Myocyte (in vitro differentiated cells): ENCODE data around the gene TMEM62. TPM values are rescaled to one million over a fixed set of nuclear protein-coding genes. Genes with fewer than 3 reads are reported as not detected.

Source experiments
- DNase-seq: peaks from one replicate; pipeline ENCODE4 v3.0.0-alpha.2; 2012; ENCODE audit warnings: low read depth
- polyA plus RNA-seq: library from polyadenylated mRNA; unstranded; fragments of >200 nt; gene quantifications from one replicate; pipeline ENCODE4 v1.2.1, GENCODE V29; 2012; ENCODE audit warnings: missing spikeins
- total RNA-seq: library from RNA; depleted of rRNA; stranded (reverse); fragments of >200 nt; gene quantifications from 2 replicates; pipeline ENCODE4 v1.2.3, GENCODE V29; 2014

The TMEM62 gene
- total RNA-seq = 9.8 and 13.1 TPM in 2 replicates
- 6.5 TPM for polyA plus RNA-seq

DNA sequence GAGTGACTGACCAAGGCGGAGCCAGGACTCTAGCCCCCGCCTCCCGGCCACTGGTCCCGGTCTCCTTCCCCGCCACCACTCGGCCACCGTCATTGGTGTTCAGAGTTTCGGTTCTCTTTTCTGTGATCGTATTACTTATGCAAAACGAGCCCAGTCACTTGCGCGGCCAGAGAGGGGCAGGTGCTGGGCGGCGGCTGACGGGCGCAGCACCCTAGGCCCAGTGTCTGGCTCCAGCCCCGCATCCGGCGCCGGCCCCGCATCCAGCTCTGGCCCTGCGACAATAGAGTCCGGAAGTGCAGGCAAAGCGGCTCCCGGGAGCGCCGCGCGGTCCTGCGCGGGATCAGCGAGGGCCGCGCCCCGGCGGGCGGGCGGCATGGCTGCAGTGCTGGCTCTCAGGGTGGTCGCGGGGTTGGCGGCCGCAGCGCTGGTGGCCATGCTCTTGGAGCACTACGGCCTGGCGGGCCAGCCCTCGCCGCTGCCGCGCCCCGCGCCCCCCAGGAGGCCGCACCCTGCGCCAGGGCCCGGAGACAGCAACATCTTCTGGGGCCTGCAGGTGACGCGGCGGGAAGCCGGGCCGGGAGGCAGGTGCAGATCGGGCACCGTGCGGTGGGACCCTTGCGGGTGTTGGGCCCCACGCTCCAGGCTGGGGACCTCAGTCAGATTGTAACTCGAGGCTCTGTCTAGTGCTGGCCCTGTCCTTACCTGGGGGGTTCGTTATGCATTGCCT is at the start of gene TMEM62:
Gene TMEM62 (plus strand): TSS at position 157 of the 727 bp plus-strand sequence. CDS start 217 bp downstream, at position 374.
- DNase-seq = peak; percentile 83

DNA sequence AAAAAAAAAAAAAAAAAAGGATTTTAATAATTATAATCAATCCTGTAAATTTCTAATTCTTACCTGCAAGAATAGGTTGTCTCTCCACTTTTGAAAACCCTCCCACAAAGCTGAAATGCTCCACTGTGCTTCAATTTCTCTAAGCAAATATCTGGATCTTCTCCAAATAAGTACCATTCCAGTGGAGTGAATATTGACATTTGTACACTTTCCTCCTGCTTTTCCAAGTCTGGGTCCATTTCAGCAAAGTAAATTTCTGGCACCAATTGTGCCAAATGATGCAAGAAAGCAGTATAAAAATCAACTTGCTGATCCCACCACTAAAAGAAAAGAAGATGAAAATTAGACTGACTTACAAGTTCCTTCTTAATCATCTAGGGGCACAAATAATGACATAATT is 47.5 kb upstream of the TMEM62 start:
- DNase-seq = no peak

DNA sequence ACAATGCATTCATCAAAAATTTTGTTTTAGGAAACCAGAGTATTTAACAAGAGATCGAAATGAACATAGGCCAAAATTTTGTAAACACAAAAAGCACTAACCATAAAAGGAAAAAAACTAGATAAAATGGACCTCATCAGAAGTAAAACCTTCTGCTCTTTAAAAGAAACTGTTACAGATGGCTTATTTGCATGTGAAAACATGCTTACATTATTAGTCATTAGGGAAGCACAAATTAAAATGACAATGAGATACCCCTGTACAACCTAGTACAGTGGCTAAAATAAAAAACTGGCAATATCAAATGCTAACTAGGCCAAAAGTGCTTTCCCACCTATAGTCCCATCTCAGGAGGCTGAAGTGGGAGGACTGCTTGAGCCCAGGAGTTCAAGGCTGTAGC is 46.8 kb upstream of the TMEM62 start:
- DNase-seq = no peak

DNA sequence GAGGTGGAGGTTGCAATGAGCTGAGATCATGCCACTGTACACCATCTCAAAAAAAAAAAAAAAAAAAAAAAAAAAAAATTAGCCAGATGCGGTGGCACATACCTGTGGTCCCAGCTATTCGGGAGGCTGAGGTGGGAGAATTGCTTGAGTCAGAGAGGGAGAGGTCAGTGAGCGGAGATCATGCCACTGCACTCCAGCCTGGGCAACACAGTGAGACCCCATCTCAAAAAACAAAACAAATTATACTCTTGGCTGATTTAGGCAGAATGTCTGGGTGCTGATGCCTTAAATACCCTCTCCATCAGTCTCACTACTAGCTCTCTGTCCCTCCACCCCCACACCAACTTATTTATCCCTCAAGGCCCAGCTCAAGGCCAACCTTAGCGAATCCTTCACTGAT is 41.5 kb upstream of the TMEM62 start:
- no peak for DNase-seq

DNA sequence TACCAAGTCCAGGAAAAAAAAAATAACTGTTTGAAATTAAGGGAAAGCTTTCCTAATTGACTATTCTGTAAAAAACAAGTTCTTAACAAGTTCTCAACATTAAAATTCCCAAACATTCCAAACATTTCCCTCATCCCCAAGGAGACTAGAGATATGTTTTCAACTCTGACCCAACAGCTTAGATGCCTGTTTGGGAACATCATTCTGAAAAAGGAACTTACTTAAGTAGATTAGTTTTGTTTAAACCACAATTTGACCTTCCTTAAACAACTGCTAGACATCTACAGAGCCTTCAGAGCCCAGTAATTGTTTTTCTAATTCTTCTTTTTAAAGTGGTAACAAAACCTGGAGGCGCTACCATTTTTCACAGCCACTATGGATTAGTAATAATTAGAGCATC is 40.4 kb upstream of the TMEM62 start:
- peak; percentile 72 for DNase-seq

DNA sequence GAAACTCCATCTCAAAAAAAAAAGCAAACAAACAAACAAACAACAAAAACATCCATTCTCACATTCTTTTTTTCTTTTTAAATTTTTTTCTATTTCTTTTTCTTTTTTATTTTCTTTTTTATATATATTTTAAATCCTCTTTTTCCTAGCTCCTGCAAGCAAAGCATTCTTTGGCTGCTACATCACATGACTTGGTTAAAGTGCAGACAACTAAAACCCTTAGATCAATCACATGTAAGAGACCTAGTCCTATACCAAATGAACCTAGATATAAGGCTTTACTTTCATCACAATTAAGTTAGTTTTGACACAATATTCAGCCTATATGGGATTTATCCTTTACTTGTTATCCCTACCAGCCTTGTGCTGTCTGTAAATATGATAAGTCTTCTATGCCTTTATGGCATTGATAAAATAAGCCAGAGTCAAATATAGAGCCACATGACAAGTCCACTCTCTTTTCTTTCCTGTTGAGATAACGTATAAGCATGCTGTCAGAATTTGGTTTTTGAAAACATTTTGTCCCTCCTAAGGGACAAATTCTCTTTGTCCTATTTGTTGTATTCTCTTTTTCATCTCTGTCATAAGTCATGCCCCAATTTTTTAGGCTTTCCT is 38.9 kb upstream of the TMEM62 start:
- DNase-seq = no peak

DNA sequence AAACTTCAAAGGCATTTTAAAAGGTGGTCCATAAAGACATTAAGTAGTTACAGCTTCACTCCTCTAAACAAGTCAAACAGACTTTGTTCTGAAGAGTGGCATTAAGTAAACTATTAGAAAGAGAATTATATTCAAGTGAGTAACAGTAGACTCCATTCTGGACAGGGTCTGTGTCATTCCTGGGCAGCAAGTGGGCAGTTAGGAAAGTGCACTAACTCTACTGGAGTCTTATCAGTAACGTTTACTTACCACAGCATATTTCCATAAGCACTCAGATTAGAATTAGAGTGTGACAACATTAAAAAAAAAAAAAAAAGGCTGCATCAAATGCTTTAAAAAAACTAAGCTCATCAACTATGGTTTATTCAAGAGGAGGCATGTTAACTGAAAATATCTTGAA is 38.1 kb upstream of the TMEM62 start:
- DNase-seq = no peak

DNA sequence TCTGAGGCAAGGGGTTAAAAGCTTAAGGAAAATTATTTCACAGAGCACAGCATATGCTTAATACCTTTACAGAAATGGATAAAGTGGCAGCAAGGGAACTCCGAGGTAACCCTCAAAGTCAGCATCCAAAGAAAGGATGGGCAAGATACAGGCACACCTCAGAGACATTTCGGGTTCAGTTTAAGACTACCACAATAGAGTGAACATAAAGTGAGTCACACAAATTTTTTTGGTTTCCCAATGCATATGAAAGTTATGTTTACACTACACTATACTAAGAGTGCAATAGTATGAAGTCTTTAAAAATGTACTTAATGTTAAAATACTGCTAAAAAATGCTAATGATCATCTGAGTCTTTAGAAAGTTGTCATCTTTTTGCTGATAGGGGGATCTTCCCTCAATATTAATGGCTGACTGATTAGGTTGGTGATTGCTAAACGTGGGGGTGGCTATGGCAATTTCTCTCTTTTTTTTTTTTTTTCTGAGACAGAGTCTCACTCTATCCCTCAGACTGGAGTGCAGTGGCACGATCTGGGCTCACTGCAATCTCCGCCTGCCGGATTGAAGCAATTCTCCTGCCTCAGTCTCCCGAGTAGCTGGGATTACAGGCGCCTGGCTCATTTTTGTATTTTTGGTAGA is 37.6 kb upstream of the TMEM62 start:
- no peak for DNase-seq

DNA sequence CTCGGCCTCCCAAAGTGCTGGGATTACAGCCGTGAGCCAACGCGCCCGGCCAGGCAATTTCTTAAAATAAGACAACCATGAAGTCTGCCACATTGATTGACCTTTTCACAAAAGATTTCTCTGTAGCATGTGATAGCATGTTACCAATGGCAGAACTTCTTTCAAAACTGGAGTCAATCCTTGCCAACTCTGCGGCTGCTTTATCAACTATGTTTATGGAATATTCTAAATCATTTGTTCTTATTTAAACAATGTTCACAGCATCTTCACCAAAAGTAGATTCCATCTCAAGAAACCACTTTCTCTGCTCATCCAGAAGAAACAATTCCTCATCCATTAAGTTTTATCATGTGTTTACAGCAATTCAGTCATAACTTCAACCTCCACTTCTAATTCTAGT is 37.0 kb upstream of the TMEM62 start:
- DNase-seq = no peak

DNA sequence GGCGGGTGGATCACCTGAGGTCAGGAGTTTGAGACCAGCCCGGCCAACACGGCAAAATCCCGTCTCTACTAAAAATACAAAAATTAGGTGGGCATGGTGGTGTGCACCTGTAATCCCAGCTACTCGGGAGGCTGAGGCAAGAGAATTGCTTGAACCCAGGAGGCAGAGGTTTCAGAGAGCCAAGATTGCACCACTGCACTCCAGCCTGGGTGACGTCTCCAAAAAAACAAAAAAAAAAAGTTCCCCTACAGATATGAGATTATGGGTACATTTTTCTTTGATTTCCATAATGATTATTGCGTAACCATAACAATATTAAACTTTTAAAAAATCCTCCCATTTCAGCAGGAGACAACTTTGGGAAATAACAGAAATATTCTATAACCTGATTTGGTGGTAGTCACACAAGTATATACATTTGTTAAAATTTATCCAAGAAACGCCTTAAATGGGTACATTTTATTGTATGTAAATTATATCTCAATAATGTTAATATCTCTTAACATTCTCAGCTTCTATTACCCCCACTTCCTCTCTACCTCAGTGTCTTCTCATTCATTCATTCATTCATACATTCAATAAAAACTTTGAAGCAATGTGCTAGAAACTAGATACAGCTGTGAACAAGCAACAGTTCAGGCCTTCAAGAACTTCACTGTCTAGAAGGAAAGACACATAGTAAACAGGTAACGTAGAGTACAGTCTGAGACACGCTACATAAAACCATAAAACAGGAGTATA is 34.1 kb upstream of the TMEM62 start:
- DNase-seq = no peak

DNA sequence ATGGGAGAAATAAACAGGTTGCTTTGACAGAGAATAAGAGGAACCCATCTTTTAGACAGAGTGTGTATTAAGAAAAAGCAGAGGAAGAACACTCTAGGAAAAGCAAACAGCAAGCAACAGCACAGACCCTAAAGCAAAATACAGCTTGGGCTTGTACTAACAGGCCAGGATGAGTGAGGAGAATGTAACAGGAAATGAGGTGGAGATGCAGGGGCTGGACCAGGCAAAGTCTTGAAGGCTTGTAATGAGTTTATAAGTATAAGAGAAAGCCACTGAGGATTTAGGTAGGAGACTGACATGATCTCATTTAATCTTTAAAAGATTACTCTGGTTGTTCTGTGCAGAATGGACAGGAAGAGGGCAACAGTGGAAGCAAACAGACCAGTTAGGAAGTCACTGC is 32.4 kb upstream of the TMEM62 start:
- no peak for DNase-seq

DNA sequence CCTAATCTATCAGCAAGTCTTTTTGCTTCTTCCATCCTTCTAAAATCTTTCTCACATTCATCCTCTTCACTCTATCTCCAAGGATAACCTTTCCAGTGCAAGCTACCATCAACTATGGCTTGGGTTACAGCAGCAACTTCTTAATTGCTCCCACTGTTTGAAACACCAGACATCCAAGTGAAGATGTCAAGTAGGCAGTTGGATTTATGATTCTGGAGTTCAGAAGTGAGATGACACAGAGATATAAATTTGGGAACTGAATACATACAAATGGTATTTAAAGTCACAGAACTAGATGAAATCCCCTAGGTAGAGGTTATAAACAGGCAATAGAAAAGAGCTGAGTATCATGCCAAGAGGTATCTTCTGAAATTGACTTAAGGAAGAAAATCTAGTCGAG is 31.2 kb upstream of the TMEM62 start:
- peak; percentile 30 for DNase-seq

DNA sequence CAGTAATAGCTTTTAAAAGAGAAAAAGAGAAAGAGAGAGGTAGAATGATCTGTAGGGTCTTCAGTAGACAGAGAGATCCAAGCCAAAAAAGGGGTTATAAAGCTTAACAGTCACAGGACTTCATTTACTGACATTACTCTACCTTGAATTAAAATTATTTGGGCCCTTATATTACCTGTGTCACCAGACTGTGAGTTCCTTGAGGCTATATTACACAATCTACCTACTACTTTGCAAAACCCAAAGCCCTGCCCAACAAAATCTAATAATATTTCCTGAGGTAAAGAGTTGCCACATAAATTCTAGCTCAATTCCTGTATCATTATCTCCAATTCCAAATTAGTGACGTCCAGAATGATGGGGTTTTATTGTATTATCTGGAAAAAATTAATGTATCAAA is 29.5 kb upstream of the TMEM62 start:
- no peak for DNase-seq

DNA sequence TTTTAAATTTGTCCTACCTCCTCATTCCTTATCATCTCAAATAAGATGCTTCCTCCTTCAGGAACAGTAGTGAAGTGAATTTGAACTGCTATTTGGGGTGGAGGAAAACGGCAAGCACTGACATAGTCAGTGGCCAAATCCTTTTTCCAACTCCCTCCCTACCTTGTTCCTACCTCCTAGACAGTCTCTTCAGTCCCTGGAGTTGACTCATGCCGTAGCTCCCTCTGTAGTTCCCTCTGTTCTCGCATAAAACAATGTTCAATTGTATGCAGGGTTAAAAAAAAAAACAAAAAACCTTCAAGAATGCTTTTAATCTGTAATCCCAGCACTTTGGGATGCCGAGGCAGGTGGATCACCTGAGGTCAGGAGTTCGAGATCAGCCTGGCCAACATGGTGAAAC is 29.0 kb upstream of the TMEM62 start:
- DNase-seq = no peak

DNA sequence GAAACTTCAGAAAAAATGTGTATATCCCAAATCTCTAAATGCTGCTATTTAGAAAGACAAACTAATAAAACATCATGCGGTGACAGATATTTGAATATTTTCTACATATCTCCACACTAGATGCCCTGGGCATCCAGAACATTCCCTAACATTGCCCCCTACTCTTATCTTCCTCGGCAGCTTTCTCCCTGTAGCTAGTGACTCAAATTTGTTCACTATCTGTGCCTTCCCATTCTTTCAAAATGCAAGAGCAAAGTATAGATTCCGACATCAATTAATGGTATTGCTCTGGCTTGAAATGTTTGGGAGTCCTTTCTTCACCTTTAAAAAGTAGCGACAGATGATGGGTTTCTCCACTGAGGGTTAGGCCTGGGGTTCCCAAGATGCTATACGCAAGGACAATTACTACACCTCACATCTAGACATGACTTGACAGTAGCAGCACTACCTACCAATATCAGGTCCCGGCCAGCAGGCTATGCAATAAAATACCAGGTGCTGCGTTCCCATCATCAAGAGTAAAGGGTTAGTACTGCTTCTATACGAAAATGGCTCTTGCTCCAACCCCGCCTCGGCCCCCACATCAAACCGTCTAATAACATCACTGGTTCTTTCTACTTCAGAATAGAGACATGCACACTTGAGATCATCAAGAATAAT is 28.2 kb upstream of the TMEM62 start:
- peak; percentile 12 for DNase-seq

DNA sequence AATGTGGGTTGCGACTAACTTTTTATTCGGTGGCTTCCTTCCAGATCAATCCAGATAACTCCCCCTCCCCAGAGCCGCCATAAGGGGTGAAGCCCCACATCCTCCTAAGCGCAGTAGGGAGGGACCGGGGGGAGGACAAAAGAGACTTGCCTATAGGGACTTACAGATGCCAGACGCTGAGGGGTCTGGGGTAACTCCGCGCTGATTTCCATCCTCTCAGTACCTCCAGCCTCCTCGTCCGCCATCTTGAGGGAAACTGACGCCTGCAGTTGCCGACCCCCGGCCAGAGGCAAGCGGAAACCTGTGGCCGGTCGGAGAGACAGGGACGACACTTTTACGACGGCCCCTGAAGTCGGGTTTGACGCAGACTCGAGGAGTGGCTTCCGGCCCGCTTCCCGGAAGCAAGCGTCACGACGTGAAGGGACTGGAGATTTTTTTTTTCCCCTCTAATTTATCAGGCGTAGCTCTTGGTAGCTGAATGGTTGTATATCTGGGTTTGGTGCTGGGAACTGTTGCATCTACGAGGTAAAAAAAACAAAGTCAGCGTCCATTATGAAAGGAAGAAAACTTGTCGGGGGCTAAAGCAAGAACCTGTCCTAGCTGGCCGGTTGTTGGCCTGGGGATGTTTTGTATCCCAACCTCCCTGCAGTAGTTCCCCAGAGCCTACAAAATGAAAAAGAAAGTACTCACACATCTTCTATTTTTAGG is 27.5 kb upstream of the TMEM62 start, which contains the start of gene UBR1:
Gene UBR1 (minus strand): TSS at position 261 of the 708 bp plus-strand sequence. CDS start 16 bp downstream, at position 245.
- DNase-seq = peak; percentile 97

DNA sequence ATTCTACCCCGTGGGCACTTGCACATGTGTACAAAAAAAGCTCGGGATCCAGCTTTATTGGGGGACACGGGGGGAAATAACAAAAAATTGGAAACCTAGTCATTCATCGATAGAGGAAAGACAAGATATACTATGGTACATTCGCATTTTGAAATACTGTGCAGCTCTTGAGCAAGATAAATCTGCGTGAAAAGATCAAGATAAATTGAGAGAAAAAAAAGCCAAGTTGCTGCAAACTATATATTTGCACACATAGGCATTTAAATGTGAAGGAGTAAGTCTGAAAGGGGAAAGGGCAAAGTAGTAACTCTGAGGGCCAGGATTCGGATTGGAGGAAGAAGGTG is 26.9 kb upstream of the TMEM62 start:
- DNase-seq = no peak

DNA sequence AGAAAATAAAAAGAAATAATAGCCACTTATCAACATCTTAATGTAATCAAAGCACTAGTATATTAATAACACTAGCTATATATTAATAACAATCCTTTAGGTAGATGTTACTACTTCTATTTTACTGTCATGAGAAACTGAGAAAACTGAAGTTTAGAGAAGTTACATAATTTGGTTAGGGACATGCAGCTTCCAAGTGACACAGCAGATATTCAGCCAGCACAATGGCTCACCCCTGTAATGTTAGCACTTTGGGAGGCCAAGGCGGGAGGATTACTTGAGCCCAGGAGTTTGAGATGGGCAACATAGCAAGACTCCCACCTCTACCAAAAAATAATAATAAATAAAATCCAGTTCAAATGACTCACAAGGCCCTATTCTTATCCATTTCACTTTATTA is 25.6 kb upstream of the TMEM62 start:
- no peak for DNase-seq

DNA sequence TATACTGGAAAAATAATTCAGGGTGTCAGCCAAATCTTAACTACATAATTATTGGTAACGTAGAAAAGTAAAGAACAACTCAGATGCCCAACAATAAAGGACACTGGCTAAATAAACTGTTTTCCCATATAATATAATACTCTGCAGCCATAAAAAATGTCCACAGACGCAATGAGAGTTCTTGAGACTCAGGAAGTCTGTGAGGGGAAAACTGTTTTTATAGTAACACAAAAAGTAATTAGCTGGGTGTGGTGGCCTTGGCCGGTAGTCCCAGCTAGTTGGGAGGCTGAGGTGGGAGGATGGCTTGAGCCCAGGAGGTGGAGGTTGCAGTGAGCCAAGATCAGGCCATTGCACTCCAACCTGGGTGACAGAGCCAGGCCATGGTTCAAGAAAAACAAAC is 22.0 kb upstream of the TMEM62 start:
- no peak for DNase-seq

DNA sequence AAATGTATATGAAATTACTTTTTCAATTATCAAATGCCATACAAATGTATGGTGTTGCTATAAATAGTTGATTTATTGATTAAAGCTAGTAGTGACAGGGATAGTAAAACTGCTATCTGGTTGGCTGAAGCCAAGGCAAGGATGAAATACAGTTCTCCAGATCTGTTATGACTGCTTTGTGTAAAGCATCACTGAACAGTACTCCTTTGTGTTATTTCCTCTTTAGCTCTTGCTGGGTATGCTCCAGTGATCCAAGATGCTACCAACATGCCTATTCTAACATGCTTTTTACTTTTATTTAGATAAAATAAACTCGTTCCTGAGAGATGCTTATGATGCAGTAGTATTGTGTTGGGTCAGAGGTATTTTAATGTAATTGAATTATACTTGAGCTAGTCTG is 15.1 kb upstream of the TMEM62 start:
- no peak for DNase-seq

DNA sequence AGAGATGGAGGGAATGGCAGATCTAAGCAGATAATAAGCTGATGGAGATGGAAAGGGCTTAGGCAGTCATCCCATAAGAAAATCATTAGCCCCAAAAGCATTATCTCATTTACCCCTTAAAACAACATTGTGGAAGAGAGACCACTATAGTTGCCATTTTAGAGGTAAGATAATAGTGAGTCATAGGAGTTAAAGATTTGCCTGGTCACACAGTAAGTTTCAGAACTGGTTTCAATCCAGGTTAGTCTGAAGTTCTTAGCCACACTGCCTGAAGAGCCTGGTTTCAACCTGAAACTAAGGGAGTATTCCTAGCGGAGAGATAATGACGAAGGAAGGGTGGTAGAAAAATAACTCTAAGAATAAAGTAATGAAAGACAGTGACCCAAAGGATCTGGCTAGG is 14.6 kb upstream of the TMEM62 start:
- DNase-seq = no peak
